IgD-negative memory B cell (primary cell): ENCODE measurements around the gene UBTD1. TPM values are rescaled to one million over a fixed set of nuclear protein-coding genes. Genes with fewer than 3 reads are reported as not detected.
"Not testable (repeated sequence)": the region's sequence is repeated elsewhere in the genome, so short reads cannot be mapped to it uniquely, and the experiment has no call there.

Source experiments
- H3K27ac Mint-ChIP-seq, 3 donors: one replicate each; pipeline ENCODE4 v1.8.0; 2020 to 2022; ENCODE audit warnings: mild to moderate bottlenecking in 3 of 3, mixed read lengths in 3 of 3, moderate library complexity in 1 of 3
- H3K27me3 Mint-ChIP-seq: one replicate; pipeline ENCODE4 v1.8.0; 2021; ENCODE audit warnings: mixed read lengths
- H3K36me3 Mint-ChIP-seq: one replicate; pipeline ENCODE4 v1.8.0; 2020; ENCODE audit warnings: mild to moderate bottlenecking, mixed read lengths
- H3K4me1 Mint-ChIP-seq, 3 donors: one replicate each; pipeline ENCODE4 v1.8.0; 2020 to 2022; ENCODE audit warnings: mixed read lengths in 3 of 3, mild to moderate bottlenecking in 1 of 3
- H3K4me3 Mint-ChIP-seq, 4 donors: one replicate each; pipeline ENCODE4 v1.8.0; 2020 to 2022; ENCODE audit warnings: mild to moderate bottlenecking in 4 of 4, mixed read lengths in 4 of 4, moderate library complexity in 3 of 4
- H3K9me3 Mint-ChIP-seq, 3 donors: one replicate each; pipeline ENCODE4 v1.8.0; 2020 to 2021; ENCODE audit warnings: mixed read lengths in 3 of 3, mild to moderate bottlenecking in 1 of 3
- polyA plus RNA-seq: library from polyadenylated mRNA; unstranded; fragments of 300-500 nt; fragmentation: Illumina TruSeq; gene quantifications from one replicate; pipeline ENCODE4 v1.2.3, GENCODE V29; 2021

UBTD1 gene
- polyA plus RNA-seq, 1 donor from 2014 or later: 1.2 TPM

DNA sequence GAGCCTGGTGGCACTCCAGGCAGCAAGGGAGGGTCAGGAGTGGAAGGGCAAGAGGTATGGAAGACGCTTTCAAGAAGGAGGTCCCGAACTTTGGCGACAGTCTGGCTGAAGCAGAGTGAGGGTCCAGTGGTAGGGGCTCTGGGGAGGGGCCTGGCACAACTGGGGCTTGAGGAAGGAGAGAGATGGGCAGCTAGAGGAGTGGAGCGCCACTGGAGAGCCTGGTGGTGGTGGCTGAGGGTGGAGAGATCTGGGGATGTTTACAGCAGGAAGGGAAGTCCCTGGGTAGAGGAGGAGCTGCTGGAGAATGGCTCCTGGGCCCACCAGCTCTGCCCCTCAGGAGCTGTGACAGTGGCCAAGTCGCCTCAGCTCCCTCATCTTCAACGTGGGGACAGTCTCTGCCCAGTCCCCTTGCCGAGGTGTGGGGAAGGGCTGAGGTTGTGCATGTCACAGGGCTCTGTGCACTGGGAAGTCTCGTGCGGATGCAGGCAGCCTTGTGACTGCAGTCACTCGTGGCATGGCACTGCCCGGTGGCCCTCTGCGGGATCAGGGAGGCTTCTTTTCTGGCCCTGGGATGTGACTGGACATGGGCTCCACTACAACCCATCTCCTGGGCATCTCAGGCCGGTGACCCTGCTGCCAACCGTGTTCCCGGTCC lies 18.5 kb downstream of the UBTD1 start:
- H3K4me3 Mint-ChIP-seq: no peak overlapping the region
- no peak overlapping the region for H3K27ac Mint-ChIP-seq
- peaks cover 12% of the 10 kb centered on the region for H3K27me3 Mint-ChIP-seq
- H3K4me1 Mint-ChIP-seq: no peaks in the 10 kb centered on the region
- H3K36me3 Mint-ChIP-seq: no peaks in the 10 kb centered on the region
- H3K9me3 Mint-ChIP-seq: no peaks in the 10 kb centered on the region

DNA sequence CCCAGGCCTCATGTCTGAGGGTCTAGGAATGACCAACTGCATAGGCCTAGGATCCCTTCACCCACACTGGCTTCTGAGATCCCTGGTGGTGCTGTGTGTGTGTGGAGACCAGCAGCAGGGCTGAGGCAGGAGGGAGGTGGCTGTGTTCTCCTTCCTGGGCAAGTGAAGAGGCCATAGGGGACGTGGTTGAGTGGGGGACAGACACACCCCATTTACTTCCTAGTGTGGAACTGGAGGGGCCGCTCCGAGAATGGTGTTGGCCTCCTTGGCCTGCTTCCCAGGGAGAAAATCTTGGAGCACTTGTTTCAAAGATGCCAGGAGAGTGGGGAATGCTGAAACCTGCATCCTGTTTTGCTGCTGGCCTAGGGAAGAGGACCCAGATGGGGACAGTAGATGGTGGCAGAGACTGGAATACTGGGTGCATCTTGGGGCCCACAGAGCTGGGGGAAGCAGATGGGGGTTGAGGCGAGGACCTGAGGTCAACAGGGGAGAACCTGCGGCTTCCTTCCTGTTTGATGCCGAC lies 19.1 kb downstream of the UBTD1 start:
- no peaks in the 10 kb centered on the region for H3K36me3 Mint-ChIP-seq
- peaks cover 13% of the 10 kb centered on the region for H3K27me3 Mint-ChIP-seq
- no peaks in the 10 kb centered on the region for H3K4me1 Mint-ChIP-seq
- H3K27ac Mint-ChIP-seq: peak overlapping the region in 1 of 3 donors; percentile 64
- H3K4me3 Mint-ChIP-seq: no peak overlapping the region
- H3K9me3 Mint-ChIP-seq: no peaks in the 10 kb centered on the region

DNA sequence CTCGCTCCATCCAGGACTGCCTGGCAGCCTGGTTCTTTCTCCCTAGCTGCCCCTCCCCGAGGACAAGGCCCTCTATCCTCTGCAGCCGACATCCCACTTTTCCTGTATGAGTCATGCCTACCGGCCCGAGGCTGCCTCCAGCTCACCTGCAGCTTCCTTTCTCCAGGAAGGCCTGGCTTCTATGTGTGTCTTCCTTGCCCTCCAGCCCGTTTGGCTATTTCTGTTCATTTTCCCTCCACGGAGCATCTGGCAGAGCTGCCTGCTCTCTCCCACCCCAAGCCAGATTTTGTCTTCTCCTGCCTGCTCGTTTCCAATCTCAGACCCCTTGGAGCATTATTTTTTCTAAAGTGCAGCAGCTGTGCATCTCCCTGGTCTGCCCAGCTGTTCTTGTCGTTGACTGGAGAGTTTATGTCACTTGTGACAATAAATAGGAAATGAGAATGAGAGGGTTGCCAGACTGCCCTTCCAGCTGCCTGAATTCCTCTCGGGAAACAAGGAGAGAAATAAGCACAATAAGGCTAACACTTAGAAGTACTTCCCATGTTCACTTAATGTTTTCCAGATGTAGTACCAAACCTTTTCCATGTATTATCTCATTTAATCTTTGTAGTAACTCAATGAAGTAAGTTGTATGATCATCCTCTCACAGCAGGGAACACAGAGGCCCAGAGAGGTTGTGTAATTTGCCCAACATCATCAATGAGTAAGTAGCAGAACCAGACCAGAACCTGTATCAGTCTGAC lies 19.7 kb downstream of the UBTD1 start:
- Mint-ChIP-seq H3K36me3 (no peaks in the 10 kb centered on the region), H3K4me1 (no peaks in the 10 kb centered on the region), H3K4me3 (no peak overlapping the region), H3K9me3 (no peaks in the 10 kb centered on the region), H3K27me3 (peaks cover 16% of the 10 kb centered on the region), H3K27ac (no peak overlapping the region)

DNA sequence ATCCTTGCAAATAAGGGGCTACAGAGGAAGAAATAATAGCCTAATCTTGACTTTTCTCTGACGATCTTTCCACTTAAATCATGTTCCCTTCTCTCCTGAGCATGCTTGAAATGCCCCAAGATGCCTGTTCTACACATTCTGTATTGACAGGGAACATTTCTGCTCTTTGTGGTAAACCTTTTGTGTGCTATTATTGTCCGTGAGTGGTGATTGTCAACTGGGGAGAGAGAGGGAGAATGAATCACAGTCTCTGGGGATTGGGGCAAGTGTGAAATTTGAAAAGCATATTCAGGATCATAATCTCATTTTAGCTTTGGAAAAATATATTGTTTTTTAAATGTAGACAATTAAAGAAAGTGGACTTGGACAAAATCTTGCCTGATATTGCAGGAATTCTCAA lies 20.6 kb downstream of the UBTD1 start:
- Mint-ChIP-seq H3K4me3 (no peak overlapping the region), H3K36me3 (no peaks in the 10 kb centered on the region), H3K27me3 (peaks cover 17% of the 10 kb centered on the region), H3K9me3 (no peaks in the 10 kb centered on the region), H3K4me1 (no peaks in the 10 kb centered on the region), H3K27ac (no peak overlapping the region)

DNA sequence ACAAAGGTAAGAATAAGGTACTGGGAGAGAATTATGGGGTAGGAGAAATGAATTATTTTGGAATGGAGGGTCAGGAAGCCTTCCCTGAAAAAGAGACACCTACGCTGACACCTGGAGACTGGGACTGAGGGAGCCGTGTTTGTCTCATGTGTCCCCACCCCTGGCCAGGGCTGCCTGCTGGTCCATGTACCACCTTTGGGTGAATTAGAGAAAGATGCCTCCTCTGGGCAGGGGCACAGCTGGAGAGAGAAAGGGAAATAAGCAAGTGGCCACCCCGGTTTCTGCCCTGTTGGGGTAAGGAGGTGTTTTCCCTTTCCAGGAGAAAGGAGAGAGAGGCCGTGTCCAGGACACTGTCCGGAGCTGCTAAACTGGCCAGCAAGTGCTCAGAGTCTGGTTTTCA lies 21.8 kb downstream of the UBTD1 start:
- Mint-ChIP-seq H3K27ac (no peak overlapping the region), H3K36me3 (no peaks in the 10 kb centered on the region), H3K27me3 (peaks cover 18% of the 10 kb centered on the region), H3K9me3 (no peaks in the 10 kb centered on the region), H3K4me1 (no peaks in the 10 kb centered on the region), H3K4me3 (no peak overlapping the region)

DNA sequence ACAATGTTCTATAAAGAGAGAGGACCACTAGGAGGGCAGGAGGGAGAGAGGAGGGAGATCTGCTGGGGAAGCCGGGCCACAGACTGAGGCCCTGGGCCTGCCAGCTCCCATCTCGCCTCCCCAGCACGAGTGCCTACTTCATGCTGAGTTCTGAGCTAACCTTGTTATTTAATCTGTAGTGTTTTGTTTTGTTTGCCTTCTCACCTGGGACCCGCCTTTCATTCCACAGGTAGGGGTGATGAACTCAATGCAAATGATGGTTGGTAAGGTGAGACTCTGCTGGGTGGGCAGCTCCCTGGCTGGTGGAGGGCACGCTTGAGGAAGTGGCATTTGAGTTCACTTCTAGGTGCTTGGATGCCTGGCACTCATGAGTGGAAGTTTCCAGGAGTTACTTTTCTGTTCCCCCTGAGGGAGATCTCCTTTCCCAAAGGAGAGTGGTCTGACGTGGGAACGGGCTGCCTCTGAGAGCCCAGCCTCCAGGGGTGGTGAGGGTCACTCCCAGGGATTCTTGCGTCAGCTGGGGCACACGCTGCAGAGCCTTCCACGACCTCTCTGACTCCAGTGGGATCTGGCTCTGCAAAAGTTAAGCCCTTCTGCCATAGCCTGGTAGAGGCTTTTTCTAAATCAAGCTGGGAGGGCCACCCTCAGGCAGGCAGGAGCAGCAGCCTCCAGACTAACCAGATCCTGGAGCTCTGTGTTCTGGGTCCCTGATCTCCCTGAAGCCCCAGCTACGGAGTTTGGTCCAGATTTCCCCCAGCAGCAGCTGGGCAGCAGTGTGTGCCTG lies 22.4 kb downstream of the UBTD1 start:
- Mint-ChIP-seq H3K36me3 (no peaks in the 10 kb centered on the region), H3K4me3 (no peak overlapping the region), H3K27ac (peak overlapping the region in 1 of 3 donors; percentile 14), H3K27me3 (peaks cover 18% of the 10 kb centered on the region), H3K4me1 (no peaks in the 10 kb centered on the region), H3K9me3 (no peaks in the 10 kb centered on the region)

DNA sequence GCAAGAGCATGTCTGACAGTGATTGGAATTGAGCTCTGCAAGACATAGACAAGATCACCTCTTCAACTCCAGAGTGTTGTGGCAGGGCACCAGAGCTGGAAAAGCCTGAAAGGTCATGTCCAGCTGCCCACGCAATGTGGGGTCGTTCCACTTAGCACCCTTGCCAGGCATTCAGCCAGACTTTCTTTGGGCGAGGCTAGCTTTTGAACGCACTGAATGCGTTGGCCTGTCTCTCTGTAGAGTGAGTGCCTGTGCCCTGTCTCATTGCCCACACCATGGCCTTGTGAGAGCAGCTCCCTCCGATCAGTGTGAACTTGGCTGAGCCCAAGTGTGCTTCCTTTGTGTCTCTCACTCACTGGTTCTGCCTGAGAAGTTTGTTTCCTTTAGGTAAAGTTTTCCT lies 23.3 kb downstream of the UBTD1 start:
- H3K27ac Mint-ChIP-seq: no peak overlapping the region
- peaks cover 15% of the 10 kb centered on the region for H3K27me3 Mint-ChIP-seq
- H3K4me3 Mint-ChIP-seq: no peak overlapping the region
- no peaks in the 10 kb centered on the region for H3K4me1 Mint-ChIP-seq
- no peaks in the 10 kb centered on the region for H3K36me3 Mint-ChIP-seq
- H3K9me3 Mint-ChIP-seq: no peaks in the 10 kb centered on the region

DNA sequence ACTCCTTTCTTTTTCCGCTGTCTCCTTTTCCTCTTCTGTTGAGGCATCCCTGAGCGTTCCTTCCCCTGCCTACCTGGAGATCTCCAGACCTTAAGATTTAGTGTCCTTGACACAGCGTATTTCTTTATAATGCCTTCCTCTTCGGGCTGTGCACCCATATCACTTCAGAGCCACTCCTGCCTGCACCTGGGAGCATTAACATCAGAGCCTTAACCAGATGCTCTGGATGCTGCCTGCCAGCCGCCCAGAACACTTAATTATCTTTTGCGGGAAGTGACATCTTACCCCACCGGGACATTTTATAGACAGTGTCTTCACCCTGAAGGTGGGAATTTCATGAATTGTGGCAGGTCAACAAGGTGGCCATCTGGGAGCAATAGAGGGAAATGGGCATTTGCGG lies 24.2 kb downstream of the UBTD1 start:
- H3K4me3 Mint-ChIP-seq: no peak overlapping the region
- no peaks in the 10 kb centered on the region for H3K4me1 Mint-ChIP-seq
- peaks cover 14% of the 10 kb centered on the region for H3K27me3 Mint-ChIP-seq
- H3K9me3 Mint-ChIP-seq: no peaks in the 10 kb centered on the region
- no peak overlapping the region for H3K27ac Mint-ChIP-seq
- H3K36me3 Mint-ChIP-seq: no peaks in the 10 kb centered on the region

DNA sequence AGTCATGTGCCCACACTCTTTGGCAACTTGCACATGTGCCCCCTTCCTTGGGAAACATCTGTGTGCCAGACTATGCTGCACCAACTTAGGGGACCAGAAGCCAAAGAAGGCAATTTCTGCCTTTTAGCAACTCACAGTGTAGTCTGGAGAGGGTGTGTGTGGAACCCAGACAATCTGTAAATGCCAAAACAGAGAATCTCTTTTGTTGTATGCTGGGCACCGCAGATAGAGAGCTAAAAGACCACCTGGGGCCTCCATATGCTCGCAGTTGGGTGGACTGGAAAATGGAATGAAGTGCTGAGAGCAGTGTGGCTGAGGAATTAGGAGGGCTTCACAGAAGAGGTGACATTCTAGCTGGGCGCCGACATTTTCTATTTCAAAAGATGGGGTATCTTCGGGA lies 26.4 kb downstream of the UBTD1 start:
- H3K36me3 Mint-ChIP-seq: no peaks in the 10 kb centered on the region

DNA sequence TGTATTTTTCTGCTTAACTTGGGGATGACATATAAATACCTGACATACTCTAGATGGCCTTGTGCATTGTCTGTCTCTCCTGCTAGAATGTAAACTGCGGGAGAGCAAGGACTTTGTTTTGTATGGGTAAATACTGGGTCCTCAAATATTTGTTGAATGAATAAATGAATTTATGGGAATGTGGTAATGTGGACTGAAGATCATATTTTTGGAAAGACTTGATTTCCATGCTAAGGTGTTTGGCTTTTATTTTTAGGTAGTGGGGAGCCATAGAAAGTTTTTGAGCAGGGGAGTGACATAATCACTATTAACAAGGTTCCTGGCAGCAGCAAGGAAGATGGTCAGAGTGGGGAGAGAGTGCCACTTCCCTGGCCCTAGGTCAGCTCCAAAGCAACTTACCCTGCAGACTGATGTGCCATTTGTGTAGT lies 27.0 kb downstream of the UBTD1 start:
- Mint-ChIP-seq H3K27ac (no peak overlapping the region), H3K4me1 (peaks cover 0 to 2% (median 0%) of the 10 kb centered on the region in 3 donors), H3K27me3 (peaks cover 13% of the 10 kb centered on the region), H3K36me3 (no peaks in the 10 kb centered on the region), H3K4me3 (no peak overlapping the region), H3K9me3 (no peaks in the 10 kb centered on the region)

More for the DNA sequence above, 26.4 kb downstream of the UBTD1 start:
- Mint-ChIP-seq H3K4me3 (no peak overlapping the region), H3K9me3 (no peaks in the 10 kb centered on the region), H3K27ac (no peak overlapping the region), H3K4me1 (peaks cover 0 to 2% (median 0%) of the 10 kb centered on the region in 3 donors), H3K27me3 (peaks cover 13% of the 10 kb centered on the region)

DNA sequence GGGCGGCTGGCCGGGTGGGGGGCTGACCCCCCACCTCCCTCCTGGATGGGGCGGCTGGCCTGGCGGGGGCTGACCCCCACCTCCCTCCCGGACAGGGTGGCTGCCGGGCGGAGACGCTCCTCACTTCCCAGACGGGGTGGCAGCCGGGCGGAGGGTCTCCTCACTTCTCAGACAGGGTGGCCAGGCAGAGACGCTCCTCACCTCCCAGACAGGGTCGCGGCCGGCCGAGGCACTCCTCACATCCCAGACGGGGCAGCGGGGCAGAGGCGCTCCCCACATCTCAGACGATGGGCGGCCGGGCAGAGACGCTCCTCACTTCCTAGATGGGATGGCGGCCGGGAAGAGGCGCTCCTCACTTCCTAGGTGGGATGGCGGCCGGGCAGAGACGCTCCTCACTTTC lies 30.2 kb downstream of the UBTD1 start:
- not testable (repeated sequence) for H3K27me3 Mint-ChIP-seq, H3K4me3 Mint-ChIP-seq, H3K27ac Mint-ChIP-seq, H3K9me3 Mint-ChIP-seq, H3K4me1 Mint-ChIP-seq, H3K36me3 Mint-ChIP-seq

DNA sequence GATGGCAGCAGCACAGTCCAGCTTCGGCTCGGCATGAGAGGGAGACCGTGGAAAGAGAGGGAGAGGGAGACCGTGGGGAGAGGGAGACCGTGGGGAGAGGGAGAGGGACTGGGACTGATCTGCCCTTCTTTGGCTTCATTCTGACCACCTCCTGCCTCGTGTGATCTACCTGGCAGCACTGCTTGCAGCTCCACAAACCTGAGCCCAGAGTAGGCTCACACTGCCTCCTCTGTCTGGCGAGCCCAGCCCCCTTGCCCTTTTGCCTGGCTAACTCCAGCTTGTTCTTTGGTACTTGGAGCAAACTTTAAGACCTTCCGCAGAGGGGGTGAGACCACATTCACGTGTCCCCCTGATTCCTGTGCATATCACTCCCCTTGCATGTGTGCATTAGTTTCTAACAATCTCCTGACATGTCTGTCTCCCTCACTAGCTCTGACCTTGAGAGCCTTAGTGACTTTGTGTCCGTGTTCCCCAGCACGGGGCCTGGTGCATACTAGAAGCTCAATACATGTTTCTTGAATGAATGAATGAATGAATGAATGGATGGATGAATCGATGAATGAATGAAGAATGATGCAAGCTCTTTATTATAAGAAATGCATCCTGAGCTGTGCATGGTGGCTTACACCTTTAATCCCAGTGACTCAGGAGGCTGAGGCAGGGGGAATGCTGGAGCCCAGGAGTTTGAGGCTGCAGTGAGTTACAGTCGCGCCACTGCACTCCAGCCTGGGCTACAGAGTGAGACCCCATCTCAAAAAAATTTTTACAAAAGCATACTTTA lies 31.2 kb downstream of the UBTD1 start:
- no peaks in the 10 kb centered on the region for H3K9me3 Mint-ChIP-seq
- H3K4me1 Mint-ChIP-seq: peaks cover 0 to 2% (median 0%) of the 10 kb centered on the region in 3 donors
- peak overlapping the region in 1 of 3 donors; percentile 60 for H3K27ac Mint-ChIP-seq
- H3K27me3 Mint-ChIP-seq: peaks cover 2% of the 10 kb centered on the region
- no peak overlapping the region for H3K4me3 Mint-ChIP-seq
- H3K36me3 Mint-ChIP-seq: no peaks in the 10 kb centered on the region

DNA sequence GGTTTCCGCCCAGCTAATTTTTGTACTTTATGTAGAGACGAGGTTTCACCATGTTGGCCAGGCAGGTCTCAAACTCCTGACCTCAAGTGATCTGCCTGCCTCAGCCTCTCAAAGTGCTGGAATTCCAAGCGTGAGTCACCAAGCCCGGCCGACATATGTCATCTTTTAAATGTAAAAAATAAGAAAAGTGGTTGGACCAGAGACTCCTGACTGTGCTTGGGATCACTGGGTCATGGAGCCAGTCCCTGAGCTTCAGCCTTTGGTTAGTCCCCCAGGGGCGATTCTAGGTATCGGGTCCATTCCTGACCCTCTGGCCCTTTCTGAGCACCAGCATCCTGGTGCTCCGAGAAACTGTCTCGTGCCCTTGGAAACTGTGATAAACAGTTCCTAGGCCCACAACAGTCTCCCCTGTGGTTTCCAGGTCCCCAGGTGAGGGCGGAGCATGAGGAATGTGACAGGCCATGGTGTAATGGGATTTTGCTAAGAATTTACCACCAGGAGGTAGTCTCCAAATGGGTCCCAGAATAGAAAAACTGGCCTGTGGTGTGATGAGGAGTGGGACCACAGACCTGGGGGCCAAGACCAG lies 32.8 kb downstream of the UBTD1 start:
- Mint-ChIP-seq H3K4me1 (peaks cover 0 to 2% (median 0%) of the 10 kb centered on the region in 3 donors), H3K27ac (no peak overlapping the region), H3K27me3 (no peaks in the 10 kb centered on the region), H3K9me3 (no peaks in the 10 kb centered on the region), H3K4me3 (no peak overlapping the region), H3K36me3 (peaks cover 1% of the 10 kb centered on the region)

DNA sequence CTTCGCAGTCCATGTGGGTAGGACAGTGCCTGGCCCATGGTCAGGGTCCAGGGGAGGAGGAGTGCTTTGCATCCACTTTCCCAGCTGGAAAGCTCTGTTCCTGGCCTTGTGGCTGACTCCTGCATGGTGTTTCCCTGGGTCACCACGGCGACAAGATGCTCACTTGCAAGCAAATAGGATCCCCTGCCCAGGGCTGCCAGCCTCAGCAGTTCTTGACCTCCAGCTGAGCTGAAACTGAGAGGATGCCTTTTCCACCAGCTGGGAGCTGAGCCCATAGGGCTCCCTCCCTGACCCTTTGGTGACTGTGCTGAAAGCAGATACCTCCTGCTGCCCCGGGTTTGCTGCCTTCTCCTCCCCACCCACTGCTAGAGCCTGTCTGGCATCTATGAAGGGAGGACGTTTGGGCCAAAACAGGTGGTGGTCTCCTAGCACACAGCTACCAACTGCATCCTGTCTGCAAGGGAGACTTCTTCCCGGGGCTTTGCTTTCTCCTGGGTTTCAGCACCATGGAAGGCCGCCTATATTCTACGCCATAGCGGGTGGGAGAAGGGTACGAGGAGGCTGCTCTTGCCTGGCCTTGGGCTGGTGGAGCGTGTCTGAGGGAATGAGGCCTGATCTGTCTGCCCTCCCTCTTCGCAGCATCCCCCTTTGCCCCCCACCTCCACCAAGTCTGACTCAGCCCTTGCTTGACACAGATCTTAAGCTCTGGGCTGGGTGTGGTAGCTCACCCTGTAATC lies 34.4 kb downstream of the UBTD1 start:
- Mint-ChIP-seq H3K27me3 (no peaks in the 10 kb centered on the region), H3K4me3 (no peak overlapping the region), H3K4me1 (peaks cover 0 to 2% (median 0%) of the 10 kb centered on the region in 3 donors), H3K27ac (no peak overlapping the region), H3K36me3 (peaks cover 1% of the 10 kb centered on the region), H3K9me3 (no peaks in the 10 kb centered on the region)
